Caco-2 (cell line): ENCODE measurements around the gene SZRD1. TPM values are rescaled to one million over a fixed set of nuclear protein-coding genes. Genes with fewer than 3 reads are reported as not detected.

Source experiments
- BruUV-seq: library from RNA; stranded (reverse); fragments of 400-500 nt; replicated peaks from 2 replicates; lab custom pipeline; 2021; lab: Mats Ljungman, UMichigan
- CTCF ChIA-PET: fragments of 300-600 bp; sonication (Branson Sonifier 250); formaldehyde crosslinking; loops from one replicate; lab custom pipeline; 2022; ENCODE audit warnings: antibody characterized with exemption; lab: Charles Lee
- POLR2A ChIA-PET: fragments of 300-600 bp; sonication (Branson Sonifier 250); formaldehyde crosslinking; loops from one replicate; lab custom pipeline; 2022; ENCODE audit warnings: antibody characterized with exemption; lab: Charles Lee
- DNase-seq, 2 experiments: peaks; one replicate each; pipeline versions ENCODE4 v3.0.0 to v3.0.0-alpha.2; 2020 to 2022
- H3K27me3 ChIP-seq: replicated peaks from 2 replicates; pipeline ENCODE4 v1.6.0; 2011; ENCODE audit warnings: low read length; ENCODE audit not compliant: control insufficient read depth, insufficient read depth
- H3K36me3 ChIP-seq: 2 replicates; pipeline ENCODE4 v1.5.1; 2011; ENCODE audit warnings: low read length; ENCODE audit not compliant: control insufficient read depth, insufficient read depth
- H3K4me1 ChIP-seq: fragments of 250-450 bp; sonication (Bioruptor Pico); 2 replicates; pipeline ENCODE4 v1.5.1; 2020; ENCODE audit warnings: mild to moderate bottlenecking
- H3K4me3 ChIP-seq: 2 replicates; pipeline ENCODE4 v1.5.1; 2011; ENCODE audit warnings: low read depth, mild to moderate bottlenecking, control low read depth, low read length
- H3K9me3 ChIP-seq: fragments of 250-450 bp; sonication (Bioruptor Pico); 2 replicates; pipeline ENCODE4 v1.5.1; 2020; ENCODE audit warnings: mild to moderate bottlenecking, moderate library complexity
- H3K27ac Mint-ChIP-seq: one replicate; pipeline ENCODE4 v1.8.0; 2022; ENCODE audit warnings: mixed read lengths; ENCODE audit not compliant: unreplicated experiment
- H3K27me3 Mint-ChIP-seq: one replicate; pipeline ENCODE4 v1.8.0; 2022; ENCODE audit warnings: mixed read lengths; ENCODE audit not compliant: insufficient read depth, unreplicated experiment
- H3K36me3 Mint-ChIP-seq: one replicate; pipeline ENCODE4 v1.8.0; 2022; ENCODE audit warnings: mild to moderate bottlenecking, mixed read lengths; ENCODE audit not compliant: insufficient read depth, unreplicated experiment
- H3K4me1 Mint-ChIP-seq: one replicate; pipeline ENCODE4 v1.8.0; 2022; ENCODE audit warnings: low read depth, mixed read lengths; ENCODE audit not compliant: unreplicated experiment
- H3K4me3 Mint-ChIP-seq: one replicate; pipeline ENCODE4 v1.8.0; 2022; ENCODE audit warnings: mild to moderate bottlenecking, moderate library complexity, mixed read lengths; ENCODE audit not compliant: unreplicated experiment
- H3K9me3 Mint-ChIP-seq: one replicate; pipeline ENCODE4 v1.8.0; 2022; ENCODE audit warnings: mixed read lengths; ENCODE audit not compliant: unreplicated experiment
- intact Hi-C: fragments of 100-400 bp; cut with micrococcal nuclease; formaldehyde crosslinking; loops from one replicate; pipeline ENCODE4 v1.10.0; 2022; ENCODE audit not compliant: unreplicated experiment
- total RNA-seq: library from RNA; stranded (reverse); gene quantifications from 2 replicates; pipeline ENCODE4 v1.2.3, GENCODE V29; 2022
- TF ChIP-seq, protein P1 (sequence below), 2 experiments: fragments of 200-600 bp in 1 of 2; IDR thresholded peaks; 1 replicate in 1 of 2; 2 replicates in 1 of 2; pipeline versions ENCODE4 v1.5.1 to v1.8.0; 2011 to 2022; ENCODE audit warnings: antibody characterized with exemption in 1 of 2, control low read depth in 1 of 2, inconsistent platforms in 1 of 2, low read depth in 1 of 2, low read length in 1 of 2, mild to moderate bottlenecking in 1 of 2, moderate library complexity in 1 of 2; ENCODE audit not compliant: insufficient read depth in 1 of 2, severe bottlenecking in 1 of 2, unreplicated experiment in 1 of 2

The SZRD1 gene
- total RNA-seq, 1 experiment from 2014 or later = 93.8 TPM

DNA sequence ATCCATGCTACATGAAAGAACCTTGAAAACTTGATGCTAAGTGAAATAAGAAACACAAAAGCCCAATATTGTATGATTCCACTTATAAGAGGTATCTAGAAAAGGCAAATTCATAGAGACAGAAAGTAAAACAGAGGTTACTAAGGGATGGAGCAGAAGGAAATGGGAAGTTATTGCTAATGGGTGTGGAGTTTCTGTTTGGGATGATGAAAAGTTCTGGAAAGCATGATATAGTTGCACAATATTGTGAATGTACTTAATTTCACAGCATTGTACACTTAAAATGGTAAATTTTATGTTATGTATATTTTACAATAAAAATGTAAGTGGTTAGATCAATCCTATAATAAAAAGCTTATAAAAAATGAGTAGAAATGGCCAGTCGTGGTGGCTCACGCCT lies 71.9 kb downstream of the SZRD1 start:
- no peaks in the 10 kb centered on the region for H3K4me1 Mint-ChIP-seq
- peaks cover 5% of the 10 kb centered on the region for H3K36me3 Mint-ChIP-seq
- Histone ChIP-seq H3K36me3 (no peaks in the 10 kb centered on the region), H3K27me3 (no peaks in the 10 kb centered on the region), H3K9me3 (no peaks in the 10 kb centered on the region), H3K4me1 (no peaks in the 10 kb centered on the region), H3K4me3 (no peak overlapping the region)
- no TSS peak for BruUV-seq
- TF ChIP-seq, protein P1, sequence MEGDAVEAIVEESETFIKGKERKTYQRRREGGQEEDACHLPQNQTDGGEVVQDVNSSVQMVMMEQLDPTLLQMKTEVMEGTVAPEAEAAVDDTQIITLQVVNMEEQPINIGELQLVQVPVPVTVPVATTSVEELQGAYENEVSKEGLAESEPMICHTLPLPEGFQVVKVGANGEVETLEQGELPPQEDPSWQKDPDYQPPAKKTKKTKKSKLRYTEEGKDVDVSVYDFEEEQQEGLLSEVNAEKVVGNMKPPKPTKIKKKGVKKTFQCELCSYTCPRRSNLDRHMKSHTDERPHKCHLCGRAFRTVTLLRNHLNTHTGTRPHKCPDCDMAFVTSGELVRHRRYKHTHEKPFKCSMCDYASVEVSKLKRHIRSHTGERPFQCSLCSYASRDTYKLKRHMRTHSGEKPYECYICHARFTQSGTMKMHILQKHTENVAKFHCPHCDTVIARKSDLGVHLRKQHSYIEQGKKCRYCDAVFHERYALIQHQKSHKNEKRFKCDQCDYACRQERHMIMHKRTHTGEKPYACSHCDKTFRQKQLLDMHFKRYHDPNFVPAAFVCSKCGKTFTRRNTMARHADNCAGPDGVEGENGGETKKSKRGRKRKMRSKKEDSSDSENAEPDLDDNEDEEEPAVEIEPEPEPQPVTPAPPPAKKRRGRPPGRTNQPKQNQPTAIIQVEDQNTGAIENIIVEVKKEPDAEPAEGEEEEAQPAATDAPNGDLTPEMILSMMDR (IDR thresholded peaks at IDR 0.05; ENCODE audit: insufficient read depth in 1 of 2, low read depth in 1 of 2, low read length in 1 of 2, severe bottlenecking in 1 of 2, unreplicated experiment in 1 of 2) = no peak
- CTCF ChIA-PET = interaction anchor here (2.3 kb wide), 1 partner anchor 37 kb away, joined by 5 read pairs; no protein-coding TSS in a partner anchor
- no peak for DNase-seq
- no peak overlapping the region for H3K27ac Mint-ChIP-seq
- POLR2A ChIA-PET = no interaction called here
- H3K4me3 Mint-ChIP-seq = no peak overlapping the region
- no peaks in the 10 kb centered on the region for H3K9me3 Mint-ChIP-seq
- no peaks in the 10 kb centered on the region for H3K27me3 Mint-ChIP-seq
- intact Hi-C loops = no loop called here

DNA sequence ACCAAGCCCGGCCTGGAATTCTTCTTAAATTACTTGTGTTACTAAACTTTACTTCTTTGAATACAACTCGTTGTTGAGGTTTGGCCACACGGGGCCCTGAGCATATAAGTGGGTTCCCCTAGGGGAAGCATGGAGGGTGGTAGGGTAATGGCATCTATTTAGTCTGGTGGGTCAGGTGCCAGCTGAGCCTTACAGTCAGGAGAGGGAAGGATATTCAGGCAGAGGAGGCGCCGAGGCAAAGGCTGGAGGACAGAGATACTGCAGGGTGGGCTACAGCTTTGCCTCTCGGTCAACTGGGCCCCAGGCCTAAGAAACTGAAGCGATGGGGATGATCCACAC lies 73.1 kb downstream of the SZRD1 start:
- TF ChIP-seq, protein P1 (IDR thresholded peaks at IDR 0.05; ENCODE audit: insufficient read depth in 1 of 2, low read depth in 1 of 2, low read length in 1 of 2, severe bottlenecking in 1 of 2, unreplicated experiment in 1 of 2) = no peak
- H3K9me3 Mint-ChIP-seq = no peaks in the 10 kb centered on the region
- ChIA-PET POLR2A (interaction anchor here (0.6 kb wide), 1 partner anchor 38 kb away, joined by 3 read pairs; no protein-coding TSS in a partner anchor), CTCF (interaction anchor here (0.8 to 2.3 kb wide), 4 partner anchors 9 to 181 kb away, joined by 3 to 5 read pairs (median 4); no protein-coding TSS in a partner anchor)
- H3K4me1 Mint-ChIP-seq = no peaks in the 10 kb centered on the region
- Histone ChIP-seq H3K36me3 (no peaks in the 10 kb centered on the region), H3K4me1 (no peaks in the 10 kb centered on the region), H3K9me3 (no peaks in the 10 kb centered on the region), H3K4me3 (peak overlapping the region; percentile 78), H3K27me3 (no peaks in the 10 kb centered on the region)
- H3K4me3 Mint-ChIP-seq = peak overlapping the region; percentile 86
- H3K36me3 Mint-ChIP-seq = peaks cover 11% of the 10 kb centered on the region
- intact Hi-C loops = no loop called here
- no peak for DNase-seq
- no peaks in the 10 kb centered on the region for H3K27me3 Mint-ChIP-seq
- no TSS peak for BruUV-seq
- peak overlapping the region; percentile 96 for H3K27ac Mint-ChIP-seq

DNA sequence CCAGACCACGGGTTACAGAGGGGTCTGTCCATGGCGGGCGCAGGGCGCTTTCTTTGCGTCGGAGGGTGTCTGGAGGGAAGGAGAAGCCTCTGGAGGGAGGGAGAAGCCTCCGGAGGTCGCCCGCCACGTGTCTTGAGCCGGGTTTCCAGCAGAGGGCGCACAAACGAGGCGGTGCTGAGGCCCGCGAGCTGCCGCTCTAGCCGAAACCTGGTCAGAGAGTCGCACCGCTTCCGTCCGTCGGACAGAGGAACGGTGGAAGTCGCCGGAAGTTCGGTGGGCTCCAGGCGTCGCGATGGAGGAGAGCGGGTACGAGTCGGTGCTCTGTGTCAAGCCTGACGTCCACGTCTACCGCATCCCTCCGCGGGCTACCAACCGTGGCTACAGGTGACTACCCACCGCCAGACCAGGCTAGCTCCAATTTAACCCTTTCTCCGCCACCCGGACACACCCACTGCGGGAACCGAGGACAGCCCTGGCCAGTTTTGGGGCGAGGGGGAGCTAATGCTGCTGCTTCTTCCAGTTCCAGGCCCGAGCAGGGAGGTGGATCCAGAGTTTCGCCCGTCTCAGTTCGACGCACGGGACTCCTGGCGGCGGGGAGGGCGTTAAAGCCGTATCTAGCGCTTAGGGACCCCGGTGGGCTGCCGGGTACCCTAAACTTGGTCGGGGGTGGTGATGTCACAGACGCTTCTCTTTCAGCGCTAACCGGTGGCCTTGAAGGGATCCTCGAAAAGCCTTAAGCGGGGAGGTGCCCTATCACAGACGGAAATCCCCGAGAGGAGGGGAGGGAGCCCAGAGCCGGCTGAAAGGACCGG lies 73.6 kb downstream of the SZRD1 start, which contains the start of gene NECAP2:
Gene NECAP2, plus strand, starts transcription at position 255 of the 812 bp plus-strand sequence. Its CDS starts 38 bp downstream, at position 293.
- ChIA-PET CTCF (interaction anchor here (0.6 to 2.3 kb wide), 5 partner anchors 9 to 180 kb away, joined by 3 to 5 read pairs (median 3); no protein-coding TSS in a partner anchor), POLR2A (no interaction called here)
- intact Hi-C loops = no loop called here
- peak within 1 kb of the TSS; percentile 96 for H3K27ac Mint-ChIP-seq
- no peaks in the 10 kb centered on the region for H3K36me3 ChIP-seq
- H3K9me3 Mint-ChIP-seq = no peaks in the 10 kb centered on the region
- H3K4me1 ChIP-seq = no peaks in the 10 kb centered on the region
- no peaks in the 10 kb centered on the region for H3K9me3 ChIP-seq
- TSS peak; percentile 67 for BruUV-seq
- H3K27me3 ChIP-seq = no peaks in the 10 kb centered on the region
- H3K27me3 Mint-ChIP-seq = no peaks in the 10 kb centered on the region
- H3K4me3 ChIP-seq = peak within 1 kb of the TSS; percentile 78
- peaks cover 11% of the 10 kb centered on the region for H3K36me3 Mint-ChIP-seq
- DNase-seq = peak; percentile 91 to 95
- H3K4me1 Mint-ChIP-seq = no peaks in the 10 kb centered on the region
- TF ChIP-seq, protein P1 (IDR thresholded peaks at IDR 0.05; ENCODE audit: insufficient read depth in 1 of 2, low read depth in 1 of 2, low read length in 1 of 2, severe bottlenecking in 1 of 2, unreplicated experiment in 1 of 2) = peak; percentile 82 to 84
- peak within 1 kb of the TSS; percentile 86 for H3K4me3 Mint-ChIP-seq
